ENCODE results near the gene PAXX.

DNA sequence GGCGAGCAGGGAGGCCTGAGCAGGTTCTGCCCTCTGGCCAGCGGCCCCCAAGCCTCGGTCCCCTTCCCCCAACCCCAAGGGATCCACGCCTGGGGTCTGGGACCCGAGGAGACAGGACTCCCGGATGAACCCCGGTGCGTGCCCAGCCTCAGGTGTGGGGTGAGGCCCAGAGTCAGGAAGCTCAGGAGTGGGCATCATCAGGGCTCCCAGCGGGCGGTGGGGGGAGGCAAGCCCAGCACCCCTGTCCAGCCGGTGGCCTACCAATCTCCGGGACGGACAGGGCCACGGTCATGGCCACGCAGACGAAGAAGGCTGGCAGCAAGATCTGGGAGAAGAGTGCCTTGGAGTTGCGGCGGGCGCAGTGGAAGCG lies 21.3 kb downstream of the PAXX start:
- TF ChIP-seq, protein P1, sequence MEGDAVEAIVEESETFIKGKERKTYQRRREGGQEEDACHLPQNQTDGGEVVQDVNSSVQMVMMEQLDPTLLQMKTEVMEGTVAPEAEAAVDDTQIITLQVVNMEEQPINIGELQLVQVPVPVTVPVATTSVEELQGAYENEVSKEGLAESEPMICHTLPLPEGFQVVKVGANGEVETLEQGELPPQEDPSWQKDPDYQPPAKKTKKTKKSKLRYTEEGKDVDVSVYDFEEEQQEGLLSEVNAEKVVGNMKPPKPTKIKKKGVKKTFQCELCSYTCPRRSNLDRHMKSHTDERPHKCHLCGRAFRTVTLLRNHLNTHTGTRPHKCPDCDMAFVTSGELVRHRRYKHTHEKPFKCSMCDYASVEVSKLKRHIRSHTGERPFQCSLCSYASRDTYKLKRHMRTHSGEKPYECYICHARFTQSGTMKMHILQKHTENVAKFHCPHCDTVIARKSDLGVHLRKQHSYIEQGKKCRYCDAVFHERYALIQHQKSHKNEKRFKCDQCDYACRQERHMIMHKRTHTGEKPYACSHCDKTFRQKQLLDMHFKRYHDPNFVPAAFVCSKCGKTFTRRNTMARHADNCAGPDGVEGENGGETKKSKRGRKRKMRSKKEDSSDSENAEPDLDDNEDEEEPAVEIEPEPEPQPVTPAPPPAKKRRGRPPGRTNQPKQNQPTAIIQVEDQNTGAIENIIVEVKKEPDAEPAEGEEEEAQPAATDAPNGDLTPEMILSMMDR (IDR thresholded peaks at IDR 0.05; ENCODE audit: insufficient read depth, low read length), result no peak
- TF ChIP-seq GABPA (IDR thresholded peaks at IDR 0.05; ENCODE audit: low read depth) (no peak), POLR2AphosphoS5 (IDR thresholded peaks at IDR 0.05; ENCODE audit: low read depth) (no peak)
- TF ChIP-seq, protein P2, sequence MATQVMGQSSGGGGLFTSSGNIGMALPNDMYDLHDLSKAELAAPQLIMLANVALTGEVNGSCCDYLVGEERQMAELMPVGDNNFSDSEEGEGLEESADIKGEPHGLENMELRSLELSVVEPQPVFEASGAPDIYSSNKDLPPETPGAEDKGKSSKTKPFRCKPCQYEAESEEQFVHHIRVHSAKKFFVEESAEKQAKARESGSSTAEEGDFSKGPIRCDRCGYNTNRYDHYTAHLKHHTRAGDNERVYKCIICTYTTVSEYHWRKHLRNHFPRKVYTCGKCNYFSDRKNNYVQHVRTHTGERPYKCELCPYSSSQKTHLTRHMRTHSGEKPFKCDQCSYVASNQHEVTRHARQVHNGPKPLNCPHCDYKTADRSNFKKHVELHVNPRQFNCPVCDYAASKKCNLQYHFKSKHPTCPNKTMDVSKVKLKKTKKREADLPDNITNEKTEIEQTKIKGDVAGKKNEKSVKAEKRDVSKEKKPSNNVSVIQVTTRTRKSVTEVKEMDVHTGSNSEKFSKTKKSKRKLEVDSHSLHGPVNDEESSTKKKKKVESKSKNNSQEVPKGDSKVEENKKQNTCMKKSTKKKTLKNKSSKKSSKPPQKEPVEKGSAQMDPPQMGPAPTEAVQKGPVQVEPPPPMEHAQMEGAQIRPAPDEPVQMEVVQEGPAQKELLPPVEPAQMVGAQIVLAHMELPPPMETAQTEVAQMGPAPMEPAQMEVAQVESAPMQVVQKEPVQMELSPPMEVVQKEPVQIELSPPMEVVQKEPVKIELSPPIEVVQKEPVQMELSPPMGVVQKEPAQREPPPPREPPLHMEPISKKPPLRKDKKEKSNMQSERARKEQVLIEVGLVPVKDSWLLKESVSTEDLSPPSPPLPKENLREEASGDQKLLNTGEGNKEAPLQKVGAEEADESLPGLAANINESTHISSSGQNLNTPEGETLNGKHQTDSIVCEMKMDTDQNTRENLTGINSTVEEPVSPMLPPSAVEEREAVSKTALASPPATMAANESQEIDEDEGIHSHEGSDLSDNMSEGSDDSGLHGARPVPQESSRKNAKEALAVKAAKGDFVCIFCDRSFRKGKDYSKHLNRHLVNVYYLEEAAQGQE (IDR thresholded peaks at IDR 0.05; ENCODE audit: insufficient replicate concordance, low read depth), result no peak

Data from HL-60 (cell line).